ENCODE results near the gene SMPD4.
"Not testable (repeated sequence)": the region's sequence is repeated elsewhere in the genome, so short reads cannot be mapped to it uniquely, and the experiment has no call there.

SMPD4 gene

DNA sequence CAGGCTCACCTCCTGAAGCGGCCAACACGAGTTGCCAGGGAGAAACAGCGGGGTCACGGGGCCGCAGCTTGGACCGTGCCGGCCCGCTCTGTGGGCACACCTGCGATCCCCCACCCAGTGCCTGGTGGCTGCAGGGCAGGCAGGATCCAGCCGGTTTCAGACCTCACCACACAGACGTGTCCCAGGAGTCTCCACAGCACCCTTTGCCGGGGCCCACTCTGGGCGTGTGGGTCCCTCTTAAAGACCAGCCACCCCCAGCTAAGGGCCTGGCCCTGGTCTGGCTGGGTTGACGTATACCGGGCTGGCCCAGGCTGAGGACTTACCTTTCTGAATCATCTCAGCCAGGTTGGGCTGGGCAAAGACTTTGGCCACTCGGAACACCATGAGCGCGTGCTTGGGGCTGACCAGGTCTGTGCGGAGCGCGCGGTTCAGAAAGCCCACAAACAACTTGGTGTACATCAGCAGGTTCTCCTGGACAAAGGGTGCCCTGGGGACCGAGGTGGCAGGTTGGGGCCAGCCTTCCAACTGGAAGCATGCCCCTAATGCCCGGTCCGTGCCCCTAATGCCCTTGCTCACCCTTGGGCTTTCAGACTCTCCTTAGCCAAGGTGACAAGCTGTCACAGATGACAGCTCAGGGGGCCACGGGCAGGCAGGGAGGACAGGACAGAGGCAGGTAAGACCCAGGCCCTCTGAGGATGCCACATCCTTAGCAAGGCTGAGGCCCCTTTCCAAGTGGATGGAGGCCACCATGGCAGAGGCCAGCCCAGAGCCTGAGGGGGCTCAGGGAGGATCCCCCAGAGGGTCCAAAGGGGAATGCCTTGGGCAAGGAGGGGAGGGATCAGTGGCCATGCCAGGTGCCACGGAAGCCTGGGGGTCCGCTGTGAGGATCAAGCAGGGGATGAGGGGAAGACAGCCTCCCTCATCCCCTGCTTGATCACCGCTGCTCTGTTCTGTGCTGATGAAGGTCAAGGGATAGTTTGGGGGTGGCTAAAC lies 26.3 kb downstream of the SMPD4 start:
- Histone ChIP-seq H3K9me2 (ENCODE audit: low read depth, low read length) (no peaks in the 10 kb centered on the region), H3K27ac (ENCODE audit: low read depth, low read length, poor library complexity, severe bottlenecking) (no peak overlapping the region)

DNA sequence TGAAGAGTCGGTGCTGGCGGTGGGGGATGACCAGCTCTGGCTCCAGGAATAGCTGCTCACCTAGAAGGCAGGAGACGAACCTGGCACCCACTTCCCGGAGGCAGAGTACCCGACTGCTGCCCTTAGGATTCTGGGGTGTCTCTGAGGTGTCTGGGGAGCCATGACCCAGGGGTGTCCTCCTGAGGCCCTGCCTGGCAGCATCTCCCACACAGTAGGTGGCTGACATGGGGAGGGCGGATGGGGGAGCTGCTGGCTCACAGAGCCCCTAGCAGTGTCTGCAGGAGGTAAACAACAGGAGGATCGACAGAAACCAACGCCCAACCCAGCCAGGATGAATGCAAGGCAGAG lies 27.0 kb downstream of the SMPD4 start:
- H3K9me2 ChIP-seq (ENCODE audit: low read depth, low read length); H3K9ac ChIP-seq (ENCODE audit: low read length); H3K27ac ChIP-seq (ENCODE audit: low read depth, low read length, poor library complexity, severe bottlenecking); H3K4me2 ChIP-seq (ENCODE audit: low read length); H3F3A ChIP-seq (ENCODE audit: insufficient read depth, low read length); H3K9me3 ChIP-seq (ENCODE audit: low read length); H3K27me3 ChIP-seq (ENCODE audit: insufficient read depth, low read length); H4K20me1 ChIP-seq (ENCODE audit: insufficient read depth, low read length); H2AFZ ChIP-seq (ENCODE audit: low read length); H3K4me3 ChIP-seq (ENCODE audit: low read depth, low read length, poor library complexity, severe bottlenecking); H3K79me2 ChIP-seq (ENCODE audit: insufficient read depth, low read length): not testable (repeated sequence)
- peaks cover 37% of the 10 kb centered on the region for H3K36me3 ChIP-seq (ENCODE audit: insufficient read depth, low read length)
- peaks cover 21% of the 10 kb centered on the region for H3K4me1 ChIP-seq (ENCODE audit: insufficient read depth, low read length, severe bottlenecking)

More for the DNA sequence above, 26.3 kb downstream of the SMPD4 start:
- Histone ChIP-seq H4K20me1 (ENCODE audit: insufficient read depth, low read length) (no peaks in the 10 kb centered on the region), H3K4me2 (ENCODE audit: low read length) (no peak overlapping the region), H3K27me3 (ENCODE audit: insufficient read depth, low read length) (no peaks in the 10 kb centered on the region), H3K9me3 (ENCODE audit: low read length) (no peaks in the 10 kb centered on the region), H3K36me3 (ENCODE audit: insufficient read depth, low read length) (peaks cover 42% of the 10 kb centered on the region), H2AFZ (ENCODE audit: low read length) (no peak overlapping the region), H3K79me2 (ENCODE audit: insufficient read depth, low read length) (no peaks in the 10 kb centered on the region), H3F3A (ENCODE audit: insufficient read depth, low read length) (no peaks in the 10 kb centered on the region), H3K9ac (ENCODE audit: low read length) (no peak overlapping the region), H3K4me3 (ENCODE audit: low read depth, low read length, poor library complexity, severe bottlenecking) (no peak overlapping the region), H3K4me1 (ENCODE audit: insufficient read depth, low read length, severe bottlenecking) (peaks cover 21% of the 10 kb centered on the region)
- no peak for TF ChIP-seq EZH2 (IDR thresholded peaks at IDR 0.05; ENCODE audit: borderline replicate concordance, low read length)
- TF ChIP-seq, protein P1, sequence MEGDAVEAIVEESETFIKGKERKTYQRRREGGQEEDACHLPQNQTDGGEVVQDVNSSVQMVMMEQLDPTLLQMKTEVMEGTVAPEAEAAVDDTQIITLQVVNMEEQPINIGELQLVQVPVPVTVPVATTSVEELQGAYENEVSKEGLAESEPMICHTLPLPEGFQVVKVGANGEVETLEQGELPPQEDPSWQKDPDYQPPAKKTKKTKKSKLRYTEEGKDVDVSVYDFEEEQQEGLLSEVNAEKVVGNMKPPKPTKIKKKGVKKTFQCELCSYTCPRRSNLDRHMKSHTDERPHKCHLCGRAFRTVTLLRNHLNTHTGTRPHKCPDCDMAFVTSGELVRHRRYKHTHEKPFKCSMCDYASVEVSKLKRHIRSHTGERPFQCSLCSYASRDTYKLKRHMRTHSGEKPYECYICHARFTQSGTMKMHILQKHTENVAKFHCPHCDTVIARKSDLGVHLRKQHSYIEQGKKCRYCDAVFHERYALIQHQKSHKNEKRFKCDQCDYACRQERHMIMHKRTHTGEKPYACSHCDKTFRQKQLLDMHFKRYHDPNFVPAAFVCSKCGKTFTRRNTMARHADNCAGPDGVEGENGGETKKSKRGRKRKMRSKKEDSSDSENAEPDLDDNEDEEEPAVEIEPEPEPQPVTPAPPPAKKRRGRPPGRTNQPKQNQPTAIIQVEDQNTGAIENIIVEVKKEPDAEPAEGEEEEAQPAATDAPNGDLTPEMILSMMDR (IDR thresholded peaks at IDR 0.05; ENCODE audit: low read length), result no peak

DNA sequence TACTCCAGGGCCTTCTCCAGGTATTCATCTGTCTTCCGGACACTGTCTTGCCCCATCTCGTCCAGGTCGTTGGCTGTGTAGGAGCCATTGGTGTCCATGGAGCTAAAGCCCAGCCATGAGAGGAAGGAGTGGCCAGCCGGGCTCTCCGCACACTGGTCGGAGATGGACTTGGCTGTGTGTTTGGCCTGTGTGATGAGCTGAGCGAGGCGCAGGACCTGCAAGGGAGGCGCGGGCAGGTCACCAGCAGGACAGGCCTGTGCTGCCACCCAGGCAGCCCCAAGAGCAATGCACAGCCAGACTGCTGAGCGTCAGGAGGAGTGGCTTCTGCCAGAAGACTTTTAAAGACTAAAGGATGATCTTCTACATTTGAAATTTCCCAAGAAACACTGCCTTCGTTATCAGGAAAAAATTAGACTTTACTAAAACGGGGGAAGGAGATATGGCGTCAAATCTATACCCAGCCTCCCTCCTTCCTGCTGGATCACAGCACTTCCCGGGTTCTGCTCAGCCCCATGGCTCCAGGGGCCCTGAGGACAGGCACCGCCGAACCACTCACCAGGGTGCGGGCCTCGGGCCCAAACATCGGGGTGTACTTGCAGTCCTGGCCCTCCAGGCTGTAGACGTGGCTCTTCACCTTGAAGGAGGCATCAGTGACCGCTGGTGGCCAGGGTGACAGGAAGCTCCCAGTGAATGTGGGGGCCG lies 27.5 kb downstream of the SMPD4 start:
- not testable (repeated sequence) for H3F3A ChIP-seq (ENCODE audit: insufficient read depth, low read length); H3K27ac ChIP-seq (ENCODE audit: low read depth, low read length, poor library complexity, severe bottlenecking); H3K79me2 ChIP-seq (ENCODE audit: insufficient read depth, low read length); H3K27me3 ChIP-seq (ENCODE audit: insufficient read depth, low read length); H3K4me3 ChIP-seq (ENCODE audit: low read depth, low read length, poor library complexity, severe bottlenecking); H2AFZ ChIP-seq (ENCODE audit: low read length); H4K20me1 ChIP-seq (ENCODE audit: insufficient read depth, low read length); H3K4me2 ChIP-seq (ENCODE audit: low read length); H3K9me2 ChIP-seq (ENCODE audit: low read depth, low read length); H3K9ac ChIP-seq (ENCODE audit: low read length); H3K9me3 ChIP-seq (ENCODE audit: low read length)
- Histone ChIP-seq H3K4me1 (ENCODE audit: insufficient read depth, low read length, severe bottlenecking) (peaks cover 18% of the 10 kb centered on the region), H3K36me3 (ENCODE audit: insufficient read depth, low read length) (peaks cover 32% of the 10 kb centered on the region)

DNA sequence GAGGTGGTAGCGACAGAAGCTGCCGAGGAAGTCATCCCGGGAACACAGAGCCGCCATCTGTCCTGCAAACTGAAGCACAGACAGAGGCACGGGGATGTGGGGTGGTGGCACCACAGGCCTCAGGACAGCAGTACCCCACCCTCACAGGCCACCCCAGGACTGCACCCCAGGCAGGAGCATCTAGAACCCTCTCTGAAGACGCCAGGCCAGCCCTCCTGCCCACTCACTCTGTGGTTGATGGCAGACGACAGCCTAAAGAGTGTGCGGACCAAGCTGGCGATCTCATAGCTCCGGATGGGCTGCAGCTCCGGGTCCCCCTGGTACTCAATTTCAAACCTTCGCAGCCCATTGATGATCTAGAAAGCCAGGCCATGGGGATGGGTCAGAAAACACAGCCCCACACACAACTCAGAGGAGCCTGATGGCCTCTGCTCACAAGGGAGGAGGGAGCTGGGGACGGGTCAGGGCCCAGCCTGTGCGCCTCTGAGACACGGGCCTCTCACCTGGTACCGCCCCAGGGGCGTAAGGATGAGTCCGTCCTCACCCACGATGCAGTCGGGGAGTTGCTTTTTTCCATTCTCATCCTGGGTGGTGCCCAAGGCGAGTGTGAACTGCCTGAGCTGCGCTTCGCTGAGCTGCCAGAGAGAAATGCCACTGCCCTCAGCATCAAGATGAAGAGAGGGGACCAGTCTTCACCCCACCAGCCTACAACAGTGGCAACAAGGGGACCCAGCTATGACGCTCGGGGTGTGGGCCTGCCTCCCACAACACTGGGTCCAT lies 28.4 kb downstream of the SMPD4 start:
- H3K9me2 ChIP-seq (ENCODE audit: low read depth, low read length), result no peaks in the 10 kb centered on the region

DNA sequence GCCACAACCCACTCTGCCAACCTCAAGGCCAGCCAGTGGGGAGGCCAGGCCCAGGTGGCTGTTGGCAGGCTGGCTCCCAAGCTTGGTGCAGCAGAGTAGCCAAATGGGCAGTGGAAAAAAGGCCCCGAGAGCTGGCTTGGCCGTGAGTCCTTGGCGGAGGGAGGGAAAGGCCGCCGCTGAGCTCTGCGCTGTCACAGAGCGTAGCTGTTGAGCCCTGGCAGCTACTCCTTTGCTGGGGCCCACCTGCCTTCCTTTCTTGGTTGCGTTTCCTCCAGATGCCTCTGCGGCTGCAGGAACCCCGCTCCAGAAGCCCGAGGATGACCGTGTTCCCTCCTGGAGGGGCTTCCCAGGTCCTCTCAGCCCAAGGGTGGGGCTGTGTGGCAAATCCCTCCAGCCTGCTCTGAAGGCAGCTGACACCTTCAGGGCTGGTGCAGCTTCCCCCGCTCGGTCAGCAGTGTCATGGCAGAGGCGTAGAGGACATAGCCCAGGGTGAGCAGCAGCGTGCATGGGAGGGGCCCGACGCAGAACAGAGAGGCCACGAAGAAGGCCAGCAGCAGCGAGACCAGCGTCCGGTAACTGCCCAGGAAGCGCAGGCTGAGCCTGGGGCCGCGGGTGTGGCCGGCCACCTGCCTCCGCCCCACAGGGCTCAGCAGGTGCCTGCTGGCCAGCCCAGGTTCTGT lies 29.1 kb downstream of the SMPD4 start:
- H3K27me3 ChIP-seq (ENCODE audit: insufficient read depth, low read length); H3K4me2 ChIP-seq (ENCODE audit: low read length); H2AFZ ChIP-seq (ENCODE audit: low read length); H3K4me3 ChIP-seq (ENCODE audit: low read depth, low read length, poor library complexity, severe bottlenecking); H3K4me1 ChIP-seq (ENCODE audit: insufficient read depth, low read length, severe bottlenecking); H3K9me3 ChIP-seq (ENCODE audit: low read length); H3K9me2 ChIP-seq (ENCODE audit: low read depth, low read length); H3K79me2 ChIP-seq (ENCODE audit: insufficient read depth, low read length); H3K9ac ChIP-seq (ENCODE audit: low read length); H4K20me1 ChIP-seq (ENCODE audit: insufficient read depth, low read length); H3F3A ChIP-seq (ENCODE audit: insufficient read depth, low read length); H3K27ac ChIP-seq (ENCODE audit: low read depth, low read length, poor library complexity, severe bottlenecking): not testable (repeated sequence)
- H3K36me3 ChIP-seq (ENCODE audit: insufficient read depth, low read length), result peaks cover 27% of the 10 kb centered on the region

More for the DNA sequence above, 28.4 kb downstream of the SMPD4 start:
- Histone ChIP-seq H3K4me2 (ENCODE audit: low read length) (no peak overlapping the region), H3K9ac (ENCODE audit: low read length) (no peak overlapping the region), H4K20me1 (ENCODE audit: insufficient read depth, low read length) (no peaks in the 10 kb centered on the region), H2AFZ (ENCODE audit: low read length) (no peak overlapping the region), H3K4me1 (ENCODE audit: insufficient read depth, low read length, severe bottlenecking) (peaks cover 9% of the 10 kb centered on the region), H3K27ac (ENCODE audit: low read depth, low read length, poor library complexity, severe bottlenecking) (no peak overlapping the region), H3K27me3 (ENCODE audit: insufficient read depth, low read length) (no peaks in the 10 kb centered on the region), H3F3A (ENCODE audit: insufficient read depth, low read length) (no peaks in the 10 kb centered on the region), H3K4me3 (ENCODE audit: low read depth, low read length, poor library complexity, severe bottlenecking) (no peak overlapping the region), H3K9me3 (ENCODE audit: low read length) (no peaks in the 10 kb centered on the region), H3K79me2 (ENCODE audit: insufficient read depth, low read length) (no peaks in the 10 kb centered on the region), H3K36me3 (ENCODE audit: insufficient read depth, low read length) (peaks cover 27% of the 10 kb centered on the region)
- TF ChIP-seq EZH2 (IDR thresholded peaks at IDR 0.05; ENCODE audit: borderline replicate concordance, low read length), result no peak
- TF ChIP-seq, protein P1 (IDR thresholded peaks at IDR 0.05; ENCODE audit: low read length), result no peak
